Uterus (tissue), 4 donors: ENCODE data around the gene ZNF407. TPM values are rescaled to one million over a fixed set of nuclear protein-coding genes. Genes with fewer than 3 reads are reported as not detected.

Source experiments
- DNase-seq, 2 donors: peaks; one replicate each; pipeline ENCODE4 v3.0.0-alpha.2; 2019 to 2020
- H3K27ac ChIP-seq, 2 donors: fragments of 200-600 bp; sonication (generic); 1 replicate in 1 of 2; 2 replicates in 1 of 2; pipeline ENCODE4 v1.5.1; 2016 to 2018
- H3K27me3 ChIP-seq, 2 donors: fragments of 200-600 bp; sonication (generic); one replicate each; pipeline ENCODE4 v1.5.1; 2018 to 2019; ENCODE audit warnings: control low read depth in 1 of 2
- H3K36me3 ChIP-seq, 2 donors: fragments of 200-600 bp; sonication (generic); one replicate each; pipeline ENCODE4 v1.5.1; 2019; ENCODE audit warnings: control low read depth in 1 of 2
- H3K4me1 ChIP-seq, 2 donors: fragments of 200-600 bp; sonication (generic); one replicate each; pipeline ENCODE4 v1.5.1; 2018 to 2019; ENCODE audit warnings: control low read depth in 1 of 2
- H3K4me3 ChIP-seq, 2 donors: fragments of 200-600 bp; sonication (generic); 1 replicate in 1 of 2; 2 replicates in 1 of 2; pipeline ENCODE4 v1.5.1; 2018 to 2019; ENCODE audit warnings: mild to moderate bottlenecking in 1 of 2
- H3K9me3 ChIP-seq, 2 donors: fragments of 200-600 bp; sonication (generic); one replicate each; pipeline ENCODE4 v1.5.1; 2019; ENCODE audit warnings: control low read depth in 1 of 2
- CTCF ChIP-seq, 4 experiments: fragments of 200-600 bp in 2 of 4; fragments of 450-650 bp in 2 of 4; sonication (generic) in 2 of 4; IDR thresholded peaks; one replicate each; pipeline ENCODE4 v1.5.1; 2016 to 2019; ENCODE audit warnings: antibody characterized with exemption in 4 of 4, mild to moderate bottlenecking in 2 of 4, moderate library complexity in 1 of 4
- POLR2A ChIP-seq, 2 donors: fragments of 450-650 bp; IDR thresholded peaks; one replicate each; pipeline ENCODE4 v1.6.1; 2016; ENCODE audit warnings: antibody characterized with exemption in 2 of 2, mild to moderate bottlenecking in 1 of 2, moderate library complexity in 1 of 2
- intact Hi-C: fragments of 100-400 bp; cut with DNase I; formaldehyde crosslinking; loops from one replicate; pipeline ENCODE4 v1.15.1; 2023; ENCODE audit warnings: low total_unique reads
- total RNA-seq, 4 donors: library from RNA; depleted of rRNA in 3 of 4; stranded (reverse); fragments of >200 nt in 3 of 4; gene quantifications; one replicate each; pipeline versions ENCODE4 v1.1.0 to v1.2.4, GENCODE V29; 2014 to 2023
- donor health status: DM: yes; HTN: yes; CAD: no.

Gene ZNF407
- total RNA-seq, 4 donors from 2014 or later, result 10.6 to 38.9 (median 23.7) TPM

- intact Hi-C loops, result no loop called here
- DNase-seq, result no peak
- no peak for TF ChIP-seq CTCF (IDR thresholded peaks at IDR 0.05)
- TF ChIP-seq POLR2A (IDR thresholded peaks at IDR 0.05), result no peak
Observed at GRCh38 chr18:74944676-74945075, 347.0 kb downstream of the ZNF407 start.

GRCh38 chr18:74945774-74946545 lies 348.3 kb downstream of the ZNF407 start:
- DNase-seq, result no peak
- intact Hi-C loops, result no loop called here
- no peaks in the 10 kb centered on the region for H3K4me1 ChIP-seq

More at GRCh38 chr18:74944676-74945075, 347.0 kb downstream of the ZNF407 start:
- H3K4me1 ChIP-seq, result no peaks in the 10 kb centered on the region
- H3K36me3 ChIP-seq, result no peaks in the 10 kb centered on the region
- no peaks in the 10 kb centered on the region for H3K9me3 ChIP-seq
- H3K27me3 ChIP-seq, result no peaks in the 10 kb centered on the region
- H3K4me3 ChIP-seq, result no peak overlapping the region
- no peak overlapping the region for H3K27ac ChIP-seq

GRCh38 chr18:74946646-74947375 lies 349.1 kb downstream of the ZNF407 start:
- H3K4me1 ChIP-seq, result no peaks in the 10 kb centered on the region
- DNase-seq, result no peak
- intact Hi-C loops, result no loop called here
- TF ChIP-seq CTCF (IDR thresholded peaks at IDR 0.05) (no peak), POLR2A (IDR thresholded peaks at IDR 0.05) (no peak)
- H3K9me3 ChIP-seq, result no peaks in the 10 kb centered on the region
- H3K27me3 ChIP-seq, result no peaks in the 10 kb centered on the region
- H3K27ac ChIP-seq, result no peak overlapping the region
- H3K36me3 ChIP-seq, result no peaks in the 10 kb centered on the region
- no peak overlapping the region for H3K4me3 ChIP-seq

More at GRCh38 chr18:74945774-74946545, 348.3 kb downstream of the ZNF407 start:
- H3K27ac ChIP-seq, result no peak overlapping the region
- H3K9me3 ChIP-seq, result no peaks in the 10 kb centered on the region
- no peaks in the 10 kb centered on the region for H3K36me3 ChIP-seq
- no peaks in the 10 kb centered on the region for H3K27me3 ChIP-seq
- TF ChIP-seq CTCF (IDR thresholded peaks at IDR 0.05) (no peak), POLR2A (IDR thresholded peaks at IDR 0.05) (no peak)
- no peak overlapping the region for H3K4me3 ChIP-seq

GRCh38 chr18:74947417-74947816 lies 349.7 kb downstream of the ZNF407 start:
- Histone ChIP-seq H3K36me3 (no peaks in the 10 kb centered on the region), H3K4me3 (no peak overlapping the region), H3K27me3 (no peaks in the 10 kb centered on the region)

More at GRCh38 chr18:74947417-74947816, 349.7 kb downstream of the ZNF407 start:
- no peak for DNase-seq
- Histone ChIP-seq H3K27ac (no peak overlapping the region), H3K9me3 (no peaks in the 10 kb centered on the region), H3K4me1 (no peaks in the 10 kb centered on the region)
- intact Hi-C loops, result no loop called here
- no peak for TF ChIP-seq CTCF (IDR thresholded peaks at IDR 0.05)
- TF ChIP-seq POLR2A (IDR thresholded peaks at IDR 0.05), result no peak
